Astrocyte of the cerebellum (primary cell): ENCODE measurements around the gene CRYBB1.

Experiments used
- DNase-seq: peaks from one replicate; pipeline ENCODE4 v3.0.0-alpha.2; 2011; ENCODE audit warnings: low read depth
- H3K4me3 ChIP-seq: 2 replicates; pipeline ENCODE4 v1.5.1; 2011; ENCODE audit warnings: mild to moderate bottlenecking, low read depth, low read length, moderate library complexity
- in situ Hi-C: cut with HindIII; loops from 2 replicates; pipeline ENCODE4 v1.10.0; 2017; ENCODE audit warnings: low sequenced_read_pairs
- TF ChIP-seq, protein P1 (sequence below): IDR thresholded peaks from 2 replicates; pipeline ENCODE4 v1.5.1; 2012; ENCODE audit warnings: low read length, low read depth, moderate library complexity, mild to moderate bottlenecking; ENCODE audit errors: missing control alignments

The CRYBB1 gene

GRCh38 chr22:26559961-26560575 is 57.8 kb downstream of the CRYBB1 start:
- DNase-seq, result no peak
- H3K4me3 ChIP-seq, result no peak overlapping the region
- TF ChIP-seq, protein P1, sequence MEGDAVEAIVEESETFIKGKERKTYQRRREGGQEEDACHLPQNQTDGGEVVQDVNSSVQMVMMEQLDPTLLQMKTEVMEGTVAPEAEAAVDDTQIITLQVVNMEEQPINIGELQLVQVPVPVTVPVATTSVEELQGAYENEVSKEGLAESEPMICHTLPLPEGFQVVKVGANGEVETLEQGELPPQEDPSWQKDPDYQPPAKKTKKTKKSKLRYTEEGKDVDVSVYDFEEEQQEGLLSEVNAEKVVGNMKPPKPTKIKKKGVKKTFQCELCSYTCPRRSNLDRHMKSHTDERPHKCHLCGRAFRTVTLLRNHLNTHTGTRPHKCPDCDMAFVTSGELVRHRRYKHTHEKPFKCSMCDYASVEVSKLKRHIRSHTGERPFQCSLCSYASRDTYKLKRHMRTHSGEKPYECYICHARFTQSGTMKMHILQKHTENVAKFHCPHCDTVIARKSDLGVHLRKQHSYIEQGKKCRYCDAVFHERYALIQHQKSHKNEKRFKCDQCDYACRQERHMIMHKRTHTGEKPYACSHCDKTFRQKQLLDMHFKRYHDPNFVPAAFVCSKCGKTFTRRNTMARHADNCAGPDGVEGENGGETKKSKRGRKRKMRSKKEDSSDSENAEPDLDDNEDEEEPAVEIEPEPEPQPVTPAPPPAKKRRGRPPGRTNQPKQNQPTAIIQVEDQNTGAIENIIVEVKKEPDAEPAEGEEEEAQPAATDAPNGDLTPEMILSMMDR, result no peak
- in situ Hi-C loops, result no loop called here

DNA sequence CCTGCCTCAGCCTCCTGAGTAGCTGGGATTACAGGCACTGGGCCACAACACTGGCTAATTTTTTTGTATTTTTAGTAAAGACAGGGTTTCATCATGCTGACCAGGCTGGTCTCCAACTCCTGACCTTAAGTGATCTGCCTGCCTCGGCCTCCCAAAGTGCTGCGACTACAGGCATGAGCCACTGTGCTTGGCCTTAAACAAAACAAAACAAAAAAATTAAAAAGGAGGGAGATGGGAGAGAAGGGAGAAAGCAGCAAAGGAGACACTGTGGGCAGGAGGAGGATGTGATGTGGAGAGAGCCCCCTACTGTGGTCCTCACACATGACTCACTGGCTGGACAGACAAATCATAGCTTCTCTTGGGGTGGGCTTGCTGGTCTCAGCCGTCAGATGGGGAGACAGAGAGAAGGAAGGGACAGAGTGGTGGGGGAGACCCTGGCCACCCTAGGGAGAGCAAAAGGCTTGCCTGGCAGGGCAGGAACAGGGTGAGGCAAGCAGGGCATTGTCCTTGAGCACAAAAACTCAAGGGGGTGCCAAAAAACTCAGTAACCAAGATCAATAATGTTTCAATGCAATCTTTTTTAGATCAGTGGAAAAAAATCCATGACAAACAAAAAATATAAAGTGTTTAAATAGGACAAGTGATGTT is 59.5 kb downstream of the CRYBB1 start:
- in situ Hi-C loops, result no loop called here
- no peak overlapping the region for H3K4me3 ChIP-seq
- DNase-seq, result peak; percentile 28
- TF ChIP-seq, protein P1, result no peak

GRCh38 chr22:26556904-26557303 is 60.9 kb downstream of the CRYBB1 start:
- in situ Hi-C loops, result no loop called here
- H3K4me3 ChIP-seq, result no peak overlapping the region
- DNase-seq, result no peak
- TF ChIP-seq, protein P1, result no peak

- no peak for DNase-seq
- in situ Hi-C loops, result no loop called here
- TF ChIP-seq, protein P1, result no peak
- H3K4me3 ChIP-seq, result no peak overlapping the region
Measured at GRCh38 chr22:26555478-26555877, 62.3 kb downstream of the CRYBB1 start.

- DNase-seq, result no peak
- TF ChIP-seq, protein P1, result no peak
- H3K4me3 ChIP-seq, result no peak overlapping the region
- in situ Hi-C loops, result no loop called here
Measured at GRCh38 chr22:26554956-26555355, 62.9 kb downstream of the CRYBB1 start.

DNA sequence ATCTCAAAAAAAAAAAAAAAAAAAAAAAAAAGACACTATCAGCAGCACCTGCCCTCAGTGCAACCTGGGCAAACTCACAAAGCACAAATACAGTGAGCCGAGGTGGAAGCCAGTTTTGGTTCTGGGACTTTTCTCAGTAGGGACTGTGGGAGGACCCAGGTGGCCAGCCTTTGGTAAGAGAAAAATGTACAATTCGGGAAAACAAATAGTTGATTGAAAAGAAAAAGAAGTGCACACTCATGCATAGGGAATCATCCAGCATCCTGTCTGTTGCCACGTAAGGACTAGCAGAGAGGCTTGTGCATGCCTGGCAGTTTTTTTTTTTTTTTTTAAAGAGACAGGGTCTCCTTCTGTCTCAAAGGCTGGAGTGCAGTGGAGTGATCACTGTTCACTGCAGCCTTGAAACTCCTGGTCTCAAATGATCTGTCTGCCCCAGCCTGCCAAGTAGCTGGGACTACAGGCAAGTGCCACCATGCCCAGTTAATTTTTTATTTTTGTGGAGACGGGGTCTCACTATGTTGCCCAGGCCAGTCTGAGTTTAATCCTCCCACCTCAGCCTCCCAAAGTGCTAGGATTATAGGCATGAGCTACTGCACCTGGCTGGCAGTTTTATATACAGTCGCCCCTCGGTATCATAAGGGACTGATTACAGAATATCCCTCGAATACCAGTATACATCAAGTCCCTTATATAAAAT is 64.6 kb downstream of the CRYBB1 start:
- DNase-seq, result peak; percentile 71
- in situ Hi-C loops, result no loop called here
- no peak overlapping the region for H3K4me3 ChIP-seq
- TF ChIP-seq, protein P1, result no peak
